LHCN-M2 (cell line): ENCODE results near the gene ERP27. TPM values are rescaled to one million over a fixed set of nuclear protein-coding genes. Genes with fewer than 3 reads are reported as not detected.

ENCODE experiments used
- DNase-seq: peaks from one replicate; pipeline ENCODE4 v3.0.0-alpha.2; 2012; ENCODE audit warnings: low read depth
- total RNA-seq: library from RNA; depleted of rRNA; stranded (reverse); fragments of >200 nt; gene quantifications from 2 replicates; pipeline ENCODE4 v1.2.3, GENCODE V29; 2014

Gene ERP27
- total RNA-seq, 1 experiment from 2014 or later: not detected

- no peak for DNase-seq
Observed at GRCh38 chr12:14959916-14960496, 21.7 kb upstream of the ERP27 start.

- DNase-seq: no peak
Observed at GRCh38 chr12:14959463-14959862, 21.1 kb upstream of the ERP27 start.

- no peak for DNase-seq
Observed at GRCh38 chr12:14959126-14959440, 20.7 kb upstream of the ERP27 start.

- no peak for DNase-seq
Observed at GRCh38 chr12:14958361-14959125, 20.2 kb upstream of the ERP27 start.

GRCh38 chr12:14957551-14958168 is 19.3 kb upstream of the ERP27 start:
- DNase-seq: no peak

- no peak for DNase-seq
Observed at GRCh38 chr12:14956905-14957304, 18.6 kb upstream of the ERP27 start.

- no peak for DNase-seq
Observed at GRCh38 chr12:14956024-14956891, 17.9 kb upstream of the ERP27 start.

- DNase-seq: no peak
Observed at GRCh38 chr12:14954269-14954668, 15.9 kb upstream of the ERP27 start.

- DNase-seq: no peak
Observed at GRCh38 chr12:14953752-14954151, 15.4 kb upstream of the ERP27 start.

- DNase-seq: peak; percentile 95
Observed at GRCh38 chr12:14952299-14952921, 14.1 kb upstream of the ERP27 start.

GRCh38 chr12:14951851-14952250 is 13.5 kb upstream of the ERP27 start:
- no peak for DNase-seq

- DNase-seq: no peak
Observed at GRCh38 chr12:14950982-14951746, 12.8 kb upstream of the ERP27 start.

GRCh38 chr12:14950421-14950820 is 12.1 kb upstream of the ERP27 start:
- no peak for DNase-seq

- no peak for DNase-seq
Observed at GRCh38 chr12:14949631-14950030, 11.3 kb upstream of the ERP27 start.

GRCh38 chr12:14948672-14949071 is 10.3 kb upstream of the ERP27 start:
- peak; percentile 88 for DNase-seq

- DNase-seq: peak; percentile 36
Observed at GRCh38 chr12:14946861-14947260, 8.5 kb upstream of the ERP27 start.

- peak; percentile 28 for DNase-seq
Observed at GRCh38 chr12:14946162-14946561, 7.8 kb upstream of the ERP27 start.

- no peak for DNase-seq
Observed at GRCh38 chr12:14942196-14942931, 4.0 kb upstream of the ERP27 start.

- DNase-seq: no peak
Observed at GRCh38 chr12:14941369-14941768, 3.0 kb upstream of the ERP27 start.

GRCh38 chr12:14937689-14938088 is 648 bp downstream of the ERP27 start:
- no peak for DNase-seq
